PC-9 (cell line): ENCODE results near the gene DFFA. TPM values are rescaled to one million over a fixed set of nuclear protein-coding genes. Genes with fewer than 3 reads are reported as not detected.

Source experiments
- Bru-seq: library from RNA; stranded (reverse); fragments of 400-500 nt; gene quantifications from one replicate; lab custom pipeline; 2021; lab: Mats Ljungman, UMichigan
- BruChase-seq, 2 experiments: library from RNA; stranded (reverse); fragments of 400-500 nt; gene quantifications; one replicate each; lab custom pipeline; 2021; lab: Mats Ljungman, UMichigan
- BruUV-seq: library from RNA; stranded (reverse); fragments of 400-500 nt; replicated peaks from 2 replicates; lab custom pipeline; 2021; lab: Mats Ljungman, UMichigan
- CTCF ChIA-PET: fragments of 300-600 bp; sonication (Branson Sonifier 250); formaldehyde crosslinking; loops from one replicate; lab custom pipeline; 2022; ENCODE audit warnings: antibody characterized with exemption; lab: Charles Lee
- POLR2A ChIA-PET: fragments of 300-600 bp; sonication (Branson Sonifier 250); formaldehyde crosslinking; loops from one replicate; lab custom pipeline; 2022; ENCODE audit warnings: antibody characterized with exemption; ENCODE audit not compliant: unreplicated experiment; lab: Charles Lee
- DNase-seq, 2 experiments: peaks; one replicate each; pipeline versions ENCODE4 v3.0.0 to v3.0.0-alpha.2; 2015 to 2022; ENCODE audit warnings: mixed read lengths in 1 of 2
- H2AFZ ChIP-seq: fragments of 200-600 bp; sonication (generic); 2 replicates; pipeline ENCODE4 v1.8.1; 2017; ENCODE audit warnings: antibody characterized with exemption
- H3F3A ChIP-seq: fragments of 200-600 bp; sonication (generic); 2 replicates; pipeline ENCODE4 v1.8.1; 2017; ENCODE audit warnings: antibody characterized with exemption, mild to moderate bottlenecking, low read depth; ENCODE audit not compliant: insufficient read depth
- H3K27ac ChIP-seq: fragments of 200-600 bp; sonication (generic); 2 replicates; pipeline ENCODE4 v1.6.1; 2016; ENCODE audit warnings: mixed run types
- H3K27me3 ChIP-seq: fragments of 200-600 bp; sonication (generic); 2 replicates; pipeline ENCODE4 v1.6.1; 2016; ENCODE audit warnings: low read depth, mixed run types; ENCODE audit not compliant: insufficient read depth
- H3K36me3 ChIP-seq: fragments of 200-600 bp; sonication (generic); 2 replicates; pipeline ENCODE4 v1.6.1; 2016; ENCODE audit warnings: low read depth, mixed run types
- H3K4me1 ChIP-seq: fragments of 200-600 bp; sonication (generic); replicated peaks from 2 replicates; pipeline ENCODE4 v1.6.1; 2016; ENCODE audit warnings: mixed run types; ENCODE audit not compliant: insufficient read depth
- H3K4me2 ChIP-seq: fragments of 200-600 bp; sonication (generic); 2 replicates; pipeline ENCODE4 v1.6.1; 2017; ENCODE audit warnings: mixed run types
- H3K4me3 ChIP-seq: fragments of 200-600 bp; sonication (generic); 2 replicates; pipeline ENCODE4 v1.6.1; 2016; ENCODE audit warnings: mixed run types
- H3K79me2 ChIP-seq: fragments of 200-600 bp; sonication (generic); 2 replicates; pipeline ENCODE4 v1.6.1; 2017; ENCODE audit warnings: low read depth, mixed run types
- H3K9me2 ChIP-seq: fragments of 200-600 bp; sonication (generic); 2 replicates; pipeline ENCODE4 v1.8.1; 2017; ENCODE audit warnings: mild to moderate bottlenecking; ENCODE audit not compliant: insufficient read depth
- H3K9me3 ChIP-seq: fragments of 200-600 bp; sonication (generic); 2 replicates; pipeline ENCODE4 v1.8.1; 2016; ENCODE audit warnings: low read depth; ENCODE audit not compliant: insufficient read depth
- H4K20me1 ChIP-seq: fragments of 200-600 bp; sonication (generic); 2 replicates; pipeline ENCODE4 v1.8.1; 2017; ENCODE audit not compliant: insufficient read depth
- CTCF ChIP-seq: fragments of 200-600 bp; sonication (generic); conservative IDR thresholded peaks from 2 replicates; pipeline ENCODE4 v1.6.1; 2017; ENCODE audit warnings: mixed run types, antibody characterized with exemption, mild to moderate bottlenecking, moderate library complexity
- EZH2 ChIP-seq: fragments of 200-600 bp; sonication (generic); IDR thresholded peaks from 2 replicates; pipeline ENCODE4 v1.8.0; 2017; ENCODE audit warnings: antibody characterized with exemption, low read depth
- intact Hi-C: fragments of 100-400 bp; cut with micrococcal nuclease; formaldehyde crosslinking; loops from one replicate; pipeline ENCODE4 v1.10.0; 2022; ENCODE audit not compliant: unreplicated experiment
- long read RNA-seq: library from polyadenylated mRNA; stranded (forward); transcript quantifications from one replicate; pipeline ENCODE4 v2.0.0, GENCODE V29; 2022
- total RNA-seq: library from RNA; stranded (reverse); gene quantifications from 2 replicates; pipeline ENCODE4 v1.2.3, GENCODE V29; 2021

DFFA gene
- total RNA-seq: 35.2 and 36.8 TPM in 2 replicates
- percentile 73 among the genes with signal in this experiment for Bru-seq, nascent RNA
- percentile 83 among the genes with signal in this experiment for BruChase-seq, experiment 1, labeled RNA remaining after a 2-hour chase
- percentile 92 among the genes with signal in this experiment for BruChase-seq, experiment 2, labeled RNA remaining after a 6-hour chase
- long read RNA-seq, full-length matches to known transcripts: 43 of 51 reads
- long read RNA-seq, partial matches to known transcripts: 0 of 51 reads
- long read RNA-seq, other reads (novel, unspliced or antisense): 8 of 51 reads

GRCh38 chr1:10472220-10473144, at the start of gene DFFA:
TSS of gene DFFA (minus strand) at chr1:10472529. CDS start at chr1:10472458, 71 bp downstream.
- POLR2A ChIA-PET: interaction anchor here (0.7 kb wide), 1 partner anchor 260 kb away, joined by 5 read pairs; no protein-coding TSS in a partner anchor

GRCh38 chr1:10521537-10522157, 49.3 kb upstream of the DFFA start:
- Histone ChIP-seq H3K9me2 (no peaks in the 10 kb centered on the region), H3K4me2 (no peak overlapping the region), H3K27ac (no peak overlapping the region), H3K36me3 (no peaks in the 10 kb centered on the region; the same call in 1 of the 2 replicates), H3F3A (no peaks in the 10 kb centered on the region), H3K4me1 (peaks cover 12% of the 10 kb centered on the region), H4K20me1 (no peaks in the 10 kb centered on the region; the same call in 1 of the 2 replicates), H2AFZ (no peak overlapping the region), H3K4me3 (no peak overlapping the region), H3K27me3 (no peaks in the 10 kb centered on the region), H3K79me2 (peaks cover 15% of the 10 kb centered on the region; the same call in 1 of the 2 replicates), H3K9me3 (no peaks in the 10 kb centered on the region)
- intact Hi-C loops: no loop called here
- TF ChIP-seq CTCF (no peak), EZH2 (no peak)
- CTCF ChIA-PET: interaction anchor here (0.6 to 0.7 kb wide), 2 partner anchors 55 to 476 kb away, joined by 3 read pairs; no protein-coding TSS in a partner anchor
- POLR2A ChIA-PET: interaction anchor here (0.7 kb wide), 1 partner anchor 157 kb away, joined by 16 read pairs; no protein-coding TSS in a partner anchor
- no TSS peak for BruUV-seq
- DNase-seq: no peak

More at GRCh38 chr1:10472220-10473144, at the start of gene DFFA:
- CTCF ChIA-PET: interaction anchor here (0.5 to 0.6 kb wide), 2 partner anchors 43 to 1173 kb away, joined by 3 to 12 read pairs; no protein-coding TSS in a partner anchor
- BruUV-seq: no TSS peak
- Histone ChIP-seq H3K79me2 (peaks cover 36% of the 10 kb centered on the region), H3K4me3 (peak within 1 kb of the TSS; percentile 64), H3K27me3 (no peaks in the 10 kb centered on the region), H3K9me2 (no peaks in the 10 kb centered on the region), H3K4me2 (peak within 1 kb of the TSS; percentile 84), H3K9me3 (no peaks in the 10 kb centered on the region), H3K4me1 (peaks cover 17% of the 10 kb centered on the region), H3F3A (peaks cover 12% of the 10 kb centered on the region; the same call in 1 of the 2 replicates), H3K27ac (peak within 1 kb of the TSS; percentile 60), H4K20me1 (peaks cover 4% of the 10 kb centered on the region; the same call in 1 of the 2 replicates), H2AFZ (peak within 1 kb of the TSS; percentile 81), H3K36me3 (no peaks in the 10 kb centered on the region)
- TF ChIP-seq EZH2 (no peak), CTCF (no peak)
- intact Hi-C loops: no loop called here
- DNase-seq: peak; percentile 87 to 88
